GM18520 (cell line): ENCODE measurements around the gene ANKRD6.

ENCODE experiments used
- ATAC-seq: cut with Tn5 transposase; IDR thresholded peaks from one replicate; pipeline ENCODE4 v1.9.1; 2021; ENCODE audit not compliant: unreplicated experiment

The ANKRD6 gene

DNA sequence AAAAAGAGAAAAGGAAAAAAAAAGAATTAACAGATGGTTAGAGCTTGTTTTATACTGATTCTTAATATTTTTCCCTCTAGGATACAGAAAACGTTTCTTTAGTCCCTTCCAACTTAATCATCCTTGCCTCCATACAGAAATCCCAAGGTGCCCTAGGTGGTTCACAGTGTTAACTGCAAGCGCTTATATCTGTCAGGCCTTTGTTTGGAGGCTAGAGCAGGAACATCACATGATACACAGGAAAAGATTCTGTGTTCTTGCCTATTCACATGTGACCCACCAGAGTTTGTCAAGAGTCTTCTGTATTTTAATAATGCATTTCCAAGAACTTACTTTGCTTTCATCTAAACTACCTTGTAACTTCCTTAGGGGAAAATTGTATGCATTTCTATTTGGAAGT is 31.3 kb downstream of the ANKRD6 start:
- ATAC-seq = no peak

DNA sequence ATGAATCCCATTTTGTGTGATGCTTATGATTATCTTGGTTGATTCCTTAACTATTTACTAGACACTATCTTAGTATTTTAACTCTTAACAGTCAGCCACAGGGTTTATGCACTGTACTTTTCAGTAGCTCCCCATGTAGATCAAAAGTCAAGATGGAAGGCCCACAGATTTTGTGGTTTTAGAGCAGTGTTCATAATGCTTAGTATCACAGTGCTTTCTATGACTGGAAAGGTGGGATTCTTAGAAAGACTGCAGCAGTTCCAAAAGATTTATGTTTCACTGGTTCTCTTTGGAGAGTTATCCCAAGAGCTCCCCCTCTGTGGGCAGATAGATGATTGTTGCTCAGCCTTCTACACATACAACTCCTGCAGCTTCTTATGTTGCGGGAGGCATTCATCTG is 34.5 kb downstream of the ANKRD6 start:
- ATAC-seq = no peak

DNA sequence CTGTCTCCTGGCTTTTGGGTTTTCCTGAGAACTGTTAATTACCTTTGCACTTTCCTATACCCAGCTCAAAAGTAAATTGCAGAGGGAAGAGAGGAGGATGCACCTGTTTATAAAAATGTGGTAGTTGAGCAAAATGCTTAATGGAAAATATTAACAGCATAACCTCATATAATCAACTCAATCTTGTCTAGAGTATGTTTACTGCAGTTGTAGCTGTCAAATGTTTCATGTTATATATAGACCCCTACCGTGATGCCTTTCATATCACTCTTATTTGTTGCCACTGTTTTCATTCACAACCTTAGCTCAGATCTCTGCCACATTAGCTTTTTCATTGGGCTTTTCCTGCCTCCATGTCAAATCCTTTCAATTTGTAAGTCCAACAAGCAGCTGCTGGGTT is 36.0 kb downstream of the ANKRD6 start:
- no peak for ATAC-seq

DNA sequence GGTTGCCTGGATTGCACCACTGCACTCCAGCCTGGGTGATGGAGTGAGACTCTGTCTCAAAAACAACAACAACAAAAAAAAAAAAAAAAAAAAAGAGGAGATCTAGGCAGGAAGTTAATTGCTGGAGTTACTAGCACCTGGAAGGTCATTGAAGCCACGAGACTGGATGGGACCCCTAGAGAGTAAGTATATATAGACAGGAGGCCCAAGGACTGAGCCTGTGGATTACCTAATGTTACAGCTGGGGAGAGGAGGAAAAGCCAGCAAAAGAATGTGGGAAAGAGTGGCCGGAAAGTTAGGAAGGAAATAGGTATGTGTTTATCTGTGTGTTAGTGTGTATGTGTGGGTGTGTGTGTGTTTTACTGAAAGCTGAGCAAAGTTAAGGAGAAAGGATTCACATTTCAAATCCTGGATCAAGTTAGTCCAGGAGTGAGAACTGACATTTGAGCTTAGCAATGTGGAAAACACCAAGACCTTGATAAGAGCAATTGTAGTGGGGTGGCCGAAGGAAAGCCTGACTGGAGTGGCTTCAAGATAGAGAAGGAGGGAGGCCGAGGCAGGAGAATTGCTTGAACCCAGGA is 38.4 kb downstream of the ANKRD6 start:
- no peak for ATAC-seq

DNA sequence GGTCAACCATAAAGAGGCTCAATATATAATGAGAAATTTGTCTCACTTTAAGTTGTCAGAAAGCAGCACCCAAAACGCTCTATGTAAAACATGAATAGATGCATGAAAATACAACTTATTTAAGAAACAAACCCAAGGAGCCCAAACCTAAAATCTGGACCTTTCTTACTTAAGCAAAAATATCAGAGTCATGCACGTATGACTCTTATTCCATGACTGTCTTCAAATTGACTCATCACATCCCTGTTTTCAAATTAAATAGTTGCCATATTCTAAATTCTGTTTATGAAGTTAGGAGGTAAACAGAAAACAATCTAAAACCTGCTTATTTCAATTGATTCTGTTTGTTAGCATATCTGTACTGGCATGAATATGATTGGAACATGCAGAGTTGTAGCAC is 42.1 kb downstream of the ANKRD6 start:
- no peak for ATAC-seq

DNA sequence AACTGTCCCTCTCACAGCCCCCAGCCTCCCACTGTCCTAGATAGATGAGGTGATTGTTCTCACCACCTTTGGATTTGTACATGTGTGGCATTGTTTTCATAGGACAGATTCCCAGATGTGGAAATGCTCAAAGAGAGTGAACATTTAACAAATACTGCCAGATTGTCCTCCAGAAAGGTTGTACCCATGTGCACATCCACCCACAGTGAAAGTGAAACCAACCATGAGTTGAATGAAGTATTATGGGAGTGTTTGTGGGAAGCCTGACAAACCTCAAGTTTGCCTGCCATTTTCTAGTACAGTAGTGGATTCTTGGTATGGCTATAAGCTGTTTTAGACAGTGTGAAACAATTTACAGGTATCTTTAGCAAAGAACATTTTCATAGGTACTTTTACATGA is 42.7 kb downstream of the ANKRD6 start:
- ATAC-seq = peak; percentile 62

DNA sequence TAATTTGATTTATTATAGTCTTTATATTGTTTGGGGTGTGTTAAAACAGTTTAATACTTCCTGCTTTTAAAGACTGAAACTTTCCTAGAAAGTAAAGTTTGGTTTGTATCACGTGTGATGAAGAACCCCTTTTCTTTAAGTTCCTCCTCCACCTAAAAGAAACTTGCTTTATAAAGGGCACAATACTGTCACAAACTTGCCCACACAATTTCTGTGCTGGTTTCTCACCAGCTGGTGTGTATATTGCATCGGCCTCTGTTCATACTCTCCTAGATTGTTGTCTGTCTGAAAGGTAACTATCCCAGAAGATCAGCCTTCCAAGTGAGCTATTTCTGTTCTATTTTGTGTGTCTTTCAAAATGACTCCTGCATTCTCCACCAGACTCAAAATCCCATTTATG is 46.9 kb downstream of the ANKRD6 start:
- no peak for ATAC-seq

DNA sequence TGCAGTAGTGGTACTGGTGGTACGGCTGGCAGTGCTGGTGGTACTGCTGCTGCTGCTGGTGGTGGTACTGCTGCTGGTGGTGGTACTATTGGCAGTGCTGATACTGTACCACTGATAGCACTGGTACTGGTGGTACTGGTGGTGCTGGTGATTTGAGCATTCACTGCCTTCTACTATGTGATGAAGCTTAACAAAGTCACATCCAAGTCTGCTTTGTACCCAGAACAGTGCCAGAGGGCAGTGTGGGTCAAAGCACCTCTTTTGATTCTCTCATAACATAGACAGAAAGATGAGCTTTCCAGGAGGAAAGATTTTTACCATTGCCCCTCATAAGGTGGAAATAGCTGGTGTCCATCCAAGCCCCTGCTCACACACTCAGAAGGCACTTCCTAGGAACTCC is 48.7 kb downstream of the ANKRD6 start:
- no peak for ATAC-seq

DNA sequence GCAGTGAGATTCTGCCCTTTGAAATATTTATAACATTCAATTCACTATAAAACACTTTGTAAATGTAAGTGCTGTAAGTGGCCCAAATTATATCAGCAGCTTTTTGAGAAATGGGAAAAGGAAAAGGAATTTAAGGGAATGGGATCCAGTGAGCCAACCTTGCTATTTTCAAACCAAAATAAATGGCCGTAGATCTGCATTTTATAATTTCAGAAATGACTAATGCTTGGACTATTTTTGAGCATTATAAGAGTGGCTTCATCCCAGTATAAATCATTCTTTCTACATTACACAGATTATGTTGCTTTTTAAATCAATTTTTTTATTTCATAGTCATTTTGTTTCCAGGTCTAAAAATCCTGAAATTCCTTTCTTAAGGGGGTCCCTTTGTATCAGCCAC is 49.2 kb downstream of the ANKRD6 start:
- no peak for ATAC-seq

DNA sequence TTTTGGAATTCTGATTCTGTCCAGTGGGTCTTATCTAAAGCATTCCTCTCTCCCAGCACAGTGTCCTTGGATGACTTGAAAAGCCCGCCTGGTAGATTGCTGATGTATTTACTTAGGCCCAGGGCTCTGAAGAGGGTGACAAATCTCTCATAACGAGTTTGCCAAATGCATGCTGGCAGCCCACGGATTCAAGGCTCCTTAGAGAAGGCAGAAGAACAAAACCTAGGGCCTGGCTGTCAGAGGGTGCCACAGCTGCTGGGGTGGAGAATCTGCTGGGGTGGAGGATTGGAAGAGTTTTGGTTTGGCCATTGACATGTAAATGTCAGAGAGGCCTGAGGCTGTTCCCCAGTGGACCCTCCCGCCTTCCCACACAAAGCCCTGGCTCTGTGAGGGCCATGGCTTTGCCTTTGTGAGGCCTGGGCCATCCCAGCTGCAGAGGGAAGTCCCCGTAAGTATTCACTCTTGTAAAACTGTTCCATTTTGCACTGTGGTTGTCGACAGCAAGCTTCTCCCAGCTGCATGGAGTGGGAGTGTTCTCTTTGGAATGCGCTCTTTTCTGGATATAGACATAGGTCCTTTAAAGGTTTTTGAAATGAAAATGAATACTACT is 50.3 kb downstream of the ANKRD6 start:
- no peak for ATAC-seq

DNA sequence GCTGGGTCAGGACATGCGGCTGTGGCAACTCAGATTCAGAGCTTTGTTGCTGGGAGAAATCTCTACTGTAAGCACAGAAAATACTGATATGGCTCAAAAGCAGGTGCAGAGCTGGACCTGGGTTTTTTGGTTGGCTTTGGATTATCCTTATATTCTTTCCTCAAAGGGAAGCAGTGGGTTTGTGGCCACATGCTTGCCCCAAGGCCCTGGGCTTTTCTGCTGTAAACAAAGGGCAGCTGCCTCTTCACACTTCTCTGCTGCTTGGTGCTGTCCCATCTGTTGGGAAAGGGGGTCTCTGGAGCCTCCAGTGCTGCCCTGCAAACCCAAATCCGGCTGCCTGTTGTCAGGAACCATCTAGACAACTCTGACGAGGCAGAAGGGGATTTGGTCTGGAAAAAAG is 52.4 kb downstream of the ANKRD6 start:
- no peak for ATAC-seq

DNA sequence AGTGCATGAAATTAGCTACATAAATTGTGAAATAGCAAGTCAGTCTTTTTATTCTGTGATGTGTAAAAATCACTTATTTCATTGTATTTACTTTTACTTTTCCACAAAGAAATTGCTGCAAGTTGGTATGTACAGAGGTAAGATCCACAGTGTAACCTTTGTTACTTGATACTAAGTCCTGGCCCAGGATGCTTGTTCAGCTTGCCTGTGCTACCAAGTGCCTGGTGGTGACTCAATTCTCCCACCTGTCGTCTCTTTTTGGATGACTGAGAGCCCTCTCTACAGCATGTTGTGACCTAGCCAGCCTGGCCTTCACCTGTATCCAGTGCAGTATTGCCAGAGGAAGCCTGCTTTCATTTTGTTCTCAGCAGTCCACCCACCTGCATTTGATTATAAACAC is 54.9 kb downstream of the ANKRD6 start:
- ATAC-seq = no peak

DNA sequence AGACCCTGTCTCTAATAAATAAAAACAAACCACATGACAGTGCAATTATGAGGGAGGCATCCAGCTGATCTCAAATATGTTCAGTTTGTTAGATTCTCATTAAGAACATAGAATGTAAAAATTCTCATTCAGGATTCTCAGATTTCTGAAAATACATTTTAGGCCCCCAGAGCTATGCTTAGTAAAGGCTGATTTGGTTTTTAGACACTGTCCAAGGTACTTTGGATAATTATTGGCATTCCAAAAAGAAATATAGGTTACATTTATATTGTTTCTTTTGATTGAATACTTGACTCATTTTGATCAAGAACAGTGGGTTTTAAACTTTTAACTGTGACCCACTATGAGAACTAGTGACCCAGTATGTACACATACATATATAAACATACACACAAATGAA is 55.5 kb downstream of the ANKRD6 start:
- no peak for ATAC-seq

DNA sequence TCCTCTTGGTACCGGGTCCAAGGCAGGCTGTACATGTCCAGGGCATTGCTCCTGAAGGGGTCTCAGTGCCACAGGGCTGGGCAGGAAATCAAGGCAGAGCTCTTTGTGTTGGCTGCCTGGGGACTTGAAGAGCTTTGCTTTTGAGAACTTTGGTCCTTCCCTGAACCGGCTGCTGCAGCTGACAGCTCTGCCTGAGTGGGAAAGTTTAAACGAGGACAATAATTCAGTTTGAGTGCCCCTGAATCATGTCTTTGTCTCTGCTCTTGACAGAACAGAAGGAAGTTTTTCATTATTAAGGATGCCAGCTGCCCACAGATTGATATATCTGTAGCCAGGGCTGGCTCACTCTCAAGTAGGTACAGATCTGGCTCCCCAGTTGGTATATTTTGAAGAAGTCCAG is 56.1 kb downstream of the ANKRD6 start:
- ATAC-seq = no peak

DNA sequence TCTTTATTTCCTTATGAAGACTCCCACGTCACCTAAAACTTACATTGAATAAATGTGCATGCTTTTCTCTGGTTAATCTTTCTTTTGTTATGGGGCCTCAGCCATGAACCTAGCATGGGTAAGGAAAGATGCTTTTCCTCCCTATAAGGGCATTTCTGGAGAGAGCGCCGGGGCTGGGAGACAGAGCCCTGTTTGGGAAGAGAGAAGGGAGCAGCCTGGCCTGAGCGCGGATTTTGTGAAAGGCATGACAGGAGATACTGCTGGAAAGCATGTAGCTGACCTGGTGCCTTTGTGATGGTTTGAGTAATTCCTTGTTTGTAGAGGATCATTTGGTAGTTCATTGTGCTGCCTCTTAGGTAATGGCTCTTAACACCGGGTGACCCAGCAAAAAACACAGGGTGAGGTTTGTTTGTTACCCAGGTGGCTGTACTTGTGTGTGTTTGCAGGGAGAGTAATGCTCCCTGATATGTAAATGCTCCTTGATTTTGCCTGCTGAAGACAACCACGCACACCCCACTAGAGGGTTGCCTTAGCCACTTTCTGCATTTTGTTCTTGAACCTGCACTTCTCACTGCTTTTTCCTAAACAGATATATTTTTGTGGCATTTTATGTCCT is 59.2 kb downstream of the ANKRD6 start:
- ATAC-seq = no peak

DNA sequence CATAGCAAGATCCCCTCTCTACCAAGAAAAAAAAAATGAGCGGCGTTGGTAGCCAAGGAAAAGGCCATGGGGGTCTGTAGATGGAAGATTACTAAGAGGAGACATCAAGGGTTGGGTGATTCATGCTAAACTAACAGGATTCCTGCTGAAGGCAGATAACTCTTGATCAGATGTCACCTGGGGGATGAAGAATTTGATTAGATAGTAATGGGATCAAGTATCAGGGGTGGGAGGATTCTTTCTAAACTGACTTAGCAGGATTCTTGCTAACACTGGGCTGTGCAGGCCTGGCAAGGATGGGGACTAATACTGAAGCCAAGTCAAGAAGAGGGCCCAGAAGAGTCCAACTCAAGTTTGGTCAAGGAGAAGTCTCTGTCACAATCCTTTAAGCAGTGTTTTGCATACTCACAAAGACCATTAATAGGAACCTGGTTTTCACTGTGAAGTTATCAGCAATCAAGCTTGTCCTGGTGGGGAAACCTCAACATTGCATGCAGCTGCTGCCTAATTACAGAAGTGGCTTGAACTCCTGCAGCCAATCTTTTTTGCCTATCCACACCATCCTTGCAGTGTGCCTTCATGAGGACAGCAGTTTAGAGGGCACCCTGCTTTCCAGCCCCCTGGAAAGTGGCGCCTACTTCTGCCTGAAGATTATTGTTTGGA is 61.3 kb downstream of the ANKRD6 start:
- ATAC-seq = no peak

DNA sequence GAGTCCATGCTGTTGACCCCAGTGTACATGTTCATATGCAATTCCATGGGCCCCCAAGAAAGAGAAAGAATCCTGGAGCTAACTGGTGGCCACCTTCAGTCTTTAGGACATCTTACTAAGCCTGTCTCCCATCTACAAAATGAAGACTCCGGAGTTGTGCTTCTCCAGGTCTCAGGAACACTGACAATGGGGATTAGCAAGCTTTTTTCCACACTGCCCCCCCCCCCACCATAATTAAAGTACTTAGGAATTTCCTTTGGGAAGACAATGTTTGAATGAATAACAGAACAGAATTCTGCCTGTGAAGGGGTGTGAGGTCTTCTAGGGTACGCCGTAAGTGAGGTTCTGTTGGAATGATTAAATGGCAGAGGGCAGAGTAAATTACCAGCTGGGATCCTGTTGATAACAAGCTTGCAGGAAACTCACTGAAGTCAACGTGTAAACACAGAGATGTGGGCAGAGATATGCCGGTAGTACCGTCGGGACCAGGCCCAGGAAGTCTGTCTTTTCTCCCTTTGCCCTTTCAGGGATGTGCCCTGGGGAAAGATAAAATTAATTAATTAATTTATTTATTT is 63.1 kb downstream of the ANKRD6 start:
- no peak for ATAC-seq

DNA sequence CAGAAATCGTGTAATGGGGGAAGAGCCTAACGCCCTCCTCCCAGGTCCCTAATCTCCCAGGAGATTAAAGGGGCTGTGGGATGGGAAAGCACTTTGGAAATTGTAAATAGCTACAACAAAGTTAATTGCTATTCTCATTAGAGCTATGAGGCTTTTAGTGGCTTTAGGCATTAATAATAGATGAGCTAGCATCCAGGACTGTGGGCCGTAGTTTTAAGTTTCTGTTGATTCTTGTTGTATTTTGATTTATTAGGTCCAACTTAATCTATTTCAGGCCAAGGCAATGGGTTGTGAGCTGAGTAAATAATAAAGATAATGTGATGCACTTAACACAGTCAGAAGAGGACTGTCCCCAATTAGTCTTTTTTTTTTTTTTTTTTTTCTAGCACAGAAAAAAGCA is 67.7 kb downstream of the ANKRD6 start:
- ATAC-seq = no peak

DNA sequence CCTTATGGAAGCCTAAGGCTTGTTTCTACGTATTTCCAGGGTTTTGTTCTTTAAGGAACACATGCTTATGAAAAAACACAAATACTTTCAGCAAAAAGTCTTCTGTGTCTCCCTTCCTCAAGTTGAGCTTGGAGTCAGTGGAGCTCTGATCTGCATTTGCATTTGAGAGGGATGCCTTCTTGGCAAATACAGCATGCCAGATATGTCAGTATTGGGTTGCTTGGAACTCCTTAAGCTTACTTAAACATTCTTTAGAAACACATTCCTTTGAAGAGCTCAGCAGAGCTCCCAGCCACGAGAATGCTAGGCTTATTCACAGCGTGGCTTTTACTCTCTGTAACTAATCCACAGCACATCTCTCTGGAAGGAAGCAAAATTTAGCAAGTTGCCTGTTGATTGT is 68.3 kb downstream of the ANKRD6 start:
- no peak for ATAC-seq

DNA sequence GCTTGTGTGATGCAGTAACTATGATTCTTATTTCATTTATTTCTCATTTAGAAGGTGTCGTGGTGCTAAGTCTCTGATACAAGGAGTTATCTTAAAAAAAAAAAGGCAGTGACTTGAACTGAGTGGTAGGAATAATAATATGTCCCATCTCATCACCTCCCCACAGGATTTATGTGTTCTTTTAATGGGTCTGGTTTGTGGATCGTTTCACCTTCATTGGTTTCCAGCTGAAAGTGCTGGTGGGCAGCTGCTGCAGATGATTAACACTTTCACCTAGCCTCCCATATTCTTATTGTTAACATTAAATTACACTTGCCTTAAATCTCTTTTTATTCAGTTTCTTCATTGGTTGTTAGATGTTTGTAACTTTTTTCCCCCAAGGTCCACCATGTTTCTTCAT is 68.8 kb downstream of the ANKRD6 start:
- ATAC-seq = no peak

DNA sequence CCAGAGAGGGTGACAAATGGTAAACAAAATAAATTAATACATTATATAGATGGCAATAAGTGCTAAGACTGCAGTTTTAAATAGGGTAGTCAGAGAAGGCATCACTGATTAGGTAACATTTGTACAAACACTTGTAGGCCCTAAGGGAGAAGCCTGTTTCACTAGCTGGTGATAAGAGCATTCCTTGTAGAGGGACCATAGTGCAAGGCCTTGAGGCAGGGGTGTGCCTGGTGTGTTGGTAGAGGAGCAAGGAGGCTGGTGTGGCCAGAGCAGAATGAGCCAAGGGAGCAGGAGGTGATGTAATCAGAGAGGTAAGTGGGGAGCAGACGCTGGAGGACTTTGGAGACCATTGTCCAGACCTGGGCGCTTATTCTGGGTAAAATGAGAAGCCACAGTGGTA is 70.7 kb downstream of the ANKRD6 start:
- no peak for ATAC-seq

DNA sequence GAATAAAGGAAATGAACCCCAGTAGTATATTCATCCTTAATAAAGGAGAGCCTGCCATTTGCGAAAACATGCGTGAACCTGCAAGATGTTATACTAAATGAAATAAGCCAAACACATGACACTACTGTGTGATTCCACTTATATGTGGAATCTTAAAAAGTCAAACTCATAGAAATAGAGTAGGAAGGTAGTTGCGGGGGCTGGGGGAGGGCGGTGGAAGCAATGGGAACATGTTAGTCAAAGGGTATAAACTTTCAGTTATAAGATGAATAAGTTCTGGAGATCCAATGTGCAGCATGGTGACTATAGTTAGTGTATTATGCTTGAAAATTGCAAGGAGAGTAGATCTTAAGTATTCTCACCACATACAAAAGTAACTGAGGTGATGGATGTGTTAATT is 72.9 kb downstream of the ANKRD6 start:
- ATAC-seq = no peak
